Vagina (tissue), 2 donors: ENCODE measurements around the gene USP8.

Source experiments
- POLR2AphosphoS5 ChIP-seq, 2 donors: sonication (generic); formaldehyde crosslinking; IDR thresholded peaks; one replicate each; pipeline ENCODE4 v1.9.0; 2017; ENCODE audit warnings: antibody characterized with exemption in 2 of 2, mild to moderate bottlenecking in 2 of 2, low read depth in 1 of 2; ENCODE audit not compliant: insufficient read depth in 1 of 2
- TF ChIP-seq, protein P1 (sequence below), 3 experiments: fragments of 450-650 bp in 2 of 3; fragments of 200-600 bp in 1 of 3; sonication (generic) in 1 of 3; IDR thresholded peaks; one replicate each; pipeline ENCODE4 v1.5.1; 2017 to 2019; ENCODE audit warnings: antibody characterized with exemption in 3 of 3, mild to moderate bottlenecking in 2 of 3, moderate library complexity in 2 of 3

DNA sequence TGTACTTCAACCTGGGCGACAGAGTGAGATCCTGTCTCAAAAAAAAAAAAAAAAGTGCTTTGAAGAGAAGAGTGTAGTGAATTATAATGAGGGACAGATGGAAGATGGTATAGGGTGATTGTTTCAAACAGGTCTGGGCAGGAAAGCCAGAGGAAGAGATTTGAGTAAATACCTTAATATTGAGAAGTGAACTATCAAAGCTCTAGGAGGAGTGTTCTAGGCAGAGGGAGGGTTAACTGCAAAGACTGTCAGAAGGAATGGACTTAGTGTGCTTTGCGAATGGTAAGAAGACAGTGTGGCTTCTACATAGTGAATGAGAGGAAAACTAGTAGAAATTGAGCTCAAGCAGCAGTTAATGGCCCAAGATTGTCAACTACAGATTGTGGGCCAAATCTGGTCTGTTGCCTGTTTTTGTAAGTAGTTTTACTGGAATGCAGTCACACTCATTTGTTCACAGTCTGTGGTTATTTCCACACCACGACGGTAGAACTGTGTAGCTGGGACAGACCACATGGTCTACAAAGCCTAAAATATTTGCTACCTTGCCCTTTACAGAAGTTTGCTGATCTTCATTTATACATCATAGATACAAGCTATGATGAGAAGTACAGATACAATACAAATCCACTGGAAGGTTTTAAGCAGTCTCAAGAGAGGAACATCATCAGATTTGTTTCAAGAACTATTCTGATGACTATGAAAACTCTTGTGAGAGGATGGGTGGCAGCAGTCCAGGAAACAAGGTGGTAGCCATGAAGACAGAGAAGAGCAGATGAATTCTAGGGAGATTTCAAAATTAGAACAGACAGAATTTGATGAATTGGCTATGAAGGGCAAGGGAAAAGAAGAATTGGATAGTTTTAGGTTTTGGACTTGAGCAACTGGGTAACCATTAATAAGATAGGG, 138.8 kb downstream of the USP8 start:
- TF ChIP-seq, protein P1, sequence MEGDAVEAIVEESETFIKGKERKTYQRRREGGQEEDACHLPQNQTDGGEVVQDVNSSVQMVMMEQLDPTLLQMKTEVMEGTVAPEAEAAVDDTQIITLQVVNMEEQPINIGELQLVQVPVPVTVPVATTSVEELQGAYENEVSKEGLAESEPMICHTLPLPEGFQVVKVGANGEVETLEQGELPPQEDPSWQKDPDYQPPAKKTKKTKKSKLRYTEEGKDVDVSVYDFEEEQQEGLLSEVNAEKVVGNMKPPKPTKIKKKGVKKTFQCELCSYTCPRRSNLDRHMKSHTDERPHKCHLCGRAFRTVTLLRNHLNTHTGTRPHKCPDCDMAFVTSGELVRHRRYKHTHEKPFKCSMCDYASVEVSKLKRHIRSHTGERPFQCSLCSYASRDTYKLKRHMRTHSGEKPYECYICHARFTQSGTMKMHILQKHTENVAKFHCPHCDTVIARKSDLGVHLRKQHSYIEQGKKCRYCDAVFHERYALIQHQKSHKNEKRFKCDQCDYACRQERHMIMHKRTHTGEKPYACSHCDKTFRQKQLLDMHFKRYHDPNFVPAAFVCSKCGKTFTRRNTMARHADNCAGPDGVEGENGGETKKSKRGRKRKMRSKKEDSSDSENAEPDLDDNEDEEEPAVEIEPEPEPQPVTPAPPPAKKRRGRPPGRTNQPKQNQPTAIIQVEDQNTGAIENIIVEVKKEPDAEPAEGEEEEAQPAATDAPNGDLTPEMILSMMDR (IDR thresholded peaks at IDR 0.05): no peak
- no peak for TF ChIP-seq POLR2AphosphoS5 (IDR thresholded peaks at IDR 0.05; ENCODE audit: insufficient read depth in 1 of 2, low read depth in 1 of 2)
